AG08395 (cell line): Measurements from ENCODE around the gene ACER3.
"Not testable (repeated sequence)": the region's sequence is repeated elsewhere in the genome, so short reads cannot be mapped to it uniquely, and the experiment has no call there.

ENCODE experiments used
- DNase-seq: peaks from one replicate; pipeline ENCODE4 v3.0.0; 2012; ENCODE audit warnings: mixed read lengths, low spot score

ACER3 gene

DNA sequence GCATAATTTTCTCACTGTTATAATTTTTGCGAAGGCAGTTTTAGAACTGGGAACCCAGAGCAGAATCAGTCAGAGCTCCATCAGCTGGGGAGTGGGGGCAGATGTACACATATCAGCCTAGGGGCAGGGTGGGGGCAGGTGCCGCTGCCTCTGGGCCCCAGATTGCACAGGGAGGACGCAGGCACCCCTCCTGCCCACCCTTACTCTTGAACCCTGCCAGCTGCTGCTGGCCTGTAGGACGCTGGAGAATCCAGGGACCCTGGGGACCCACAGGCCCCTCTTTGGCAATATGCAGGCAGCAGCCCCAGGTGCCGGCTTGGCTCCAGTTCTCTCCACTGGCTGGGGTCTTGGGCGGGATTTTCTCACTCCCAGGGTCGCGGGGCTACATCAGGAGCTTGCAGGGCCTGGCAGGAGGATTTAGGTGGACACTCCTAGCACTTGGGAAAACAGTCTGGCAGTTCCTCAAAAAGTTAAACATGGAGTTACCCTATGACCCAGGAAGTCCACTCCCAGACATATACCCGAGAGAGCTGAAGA lies 197.3 kb downstream of the ACER3 start:
- DNase-seq = no peak

DNA sequence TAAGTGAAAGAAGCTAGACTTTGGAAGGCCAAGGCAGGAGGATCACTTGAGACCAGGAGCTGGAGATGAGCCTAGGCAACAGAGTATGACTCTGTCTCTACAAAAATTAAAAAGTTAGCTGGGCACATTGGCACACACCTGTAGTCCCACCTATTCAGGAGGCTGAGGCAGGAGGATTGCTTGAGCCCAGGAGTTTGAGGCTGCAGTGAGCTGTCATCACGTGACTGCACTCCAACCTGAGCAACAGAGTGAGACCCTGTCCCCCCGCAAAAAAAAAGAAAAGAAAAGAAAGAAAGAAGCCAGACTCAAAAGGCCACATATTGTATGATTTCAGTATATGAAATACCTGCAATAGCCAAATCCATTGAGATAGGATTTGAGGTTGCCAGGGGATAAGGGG lies 198.2 kb downstream of the ACER3 start:
- no peak for DNase-seq

DNA sequence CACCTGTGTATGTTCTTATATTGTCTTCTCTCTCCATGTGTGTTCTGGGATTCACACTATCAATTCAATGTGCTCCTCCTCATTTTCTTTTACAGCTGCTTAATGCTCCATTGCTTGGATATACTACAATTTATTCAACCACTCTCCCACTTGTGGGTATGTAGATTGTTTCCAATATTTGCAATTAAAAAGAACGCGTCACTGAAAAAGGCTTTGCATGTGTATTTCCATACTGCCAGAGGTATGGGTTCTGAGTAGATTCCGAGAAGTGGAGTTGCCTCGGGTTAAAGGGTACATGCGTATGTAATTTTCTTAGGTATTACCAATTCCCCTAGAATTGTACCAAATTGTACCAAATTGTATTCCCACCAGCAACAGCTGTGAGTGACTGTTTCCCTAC lies 199.1 kb downstream of the ACER3 start:
- no peak for DNase-seq

DNA sequence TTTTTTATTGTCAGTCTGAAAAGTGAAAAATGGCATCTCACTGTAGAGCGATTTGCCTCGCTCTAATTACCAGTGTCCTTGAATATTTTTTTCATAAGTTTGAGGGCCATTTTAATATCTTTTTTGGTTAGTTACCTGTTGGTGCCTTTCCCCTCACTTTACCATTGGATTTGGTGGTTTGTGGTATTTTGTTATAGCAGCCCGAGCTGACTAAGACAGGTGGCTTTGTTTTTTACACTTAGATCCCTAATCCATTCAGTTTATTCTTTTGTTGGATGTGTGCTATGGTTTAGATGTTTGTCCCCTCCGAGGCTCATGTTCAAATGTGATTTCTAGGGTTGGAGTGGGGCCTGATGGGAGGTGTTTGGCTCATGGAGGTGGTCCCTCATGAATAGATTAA lies 199.5 kb downstream of the ACER3 start:
- DNase-seq = no peak

DNA sequence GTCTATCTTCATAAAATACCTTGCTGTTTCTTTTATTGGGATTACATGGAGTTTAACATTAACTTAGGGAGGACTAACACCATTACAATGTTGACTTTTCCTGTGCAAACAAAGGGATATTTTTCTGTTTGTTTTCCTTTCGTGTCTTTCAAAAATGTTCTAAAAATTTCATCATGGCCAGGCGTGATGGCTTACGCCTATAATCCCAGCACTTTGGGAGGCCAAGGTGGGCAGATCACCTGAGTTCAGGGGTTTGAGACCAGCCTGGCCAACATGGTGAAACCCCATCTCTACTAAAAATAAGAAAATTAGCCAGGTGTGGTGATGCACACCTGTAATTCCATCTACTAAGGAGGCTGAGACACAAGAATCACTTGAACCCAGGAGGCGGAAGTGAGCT lies 200.5 kb downstream of the ACER3 start:
- DNase-seq = not testable (repeated sequence)

DNA sequence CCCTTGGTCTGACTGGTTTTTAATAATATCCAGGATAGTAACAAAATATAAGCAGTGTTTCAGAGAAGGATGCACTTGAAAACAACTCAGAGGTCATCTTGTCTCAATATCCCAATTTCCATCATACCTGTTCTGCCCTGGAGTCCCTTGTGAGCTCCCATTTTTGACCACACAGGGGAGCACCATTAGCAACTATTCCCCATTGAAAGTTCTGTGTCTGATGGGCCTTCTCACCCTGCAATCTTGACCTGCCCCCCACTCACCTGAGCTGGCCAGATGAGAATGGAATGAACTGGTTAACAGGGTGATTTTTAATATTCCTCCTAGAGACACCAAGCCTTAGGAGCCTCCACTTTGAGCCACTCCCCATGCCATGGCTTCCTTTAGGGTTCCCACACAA lies 202.2 kb downstream of the ACER3 start:
- DNase-seq = no peak

DNA sequence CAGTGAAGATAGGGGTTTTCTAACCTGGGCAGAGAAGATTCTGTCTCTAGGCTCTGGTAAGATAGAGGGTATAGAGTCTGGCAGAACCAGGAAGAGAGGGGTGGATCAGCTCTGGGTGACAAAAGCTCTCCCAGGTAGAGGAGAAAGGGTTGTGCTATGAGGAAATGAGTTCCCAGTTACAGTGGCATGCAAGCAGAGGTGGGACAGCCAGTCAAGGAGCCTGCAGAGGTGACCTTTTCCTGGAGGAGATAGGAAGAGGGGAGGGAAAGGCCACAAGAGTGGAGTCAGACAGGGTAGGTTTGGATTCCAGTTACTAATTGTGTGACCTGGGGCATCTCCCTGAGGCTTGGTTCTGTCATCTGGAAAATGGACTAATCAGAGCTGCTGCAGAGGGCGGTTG lies 202.7 kb downstream of the ACER3 start:
- no peak for DNase-seq

DNA sequence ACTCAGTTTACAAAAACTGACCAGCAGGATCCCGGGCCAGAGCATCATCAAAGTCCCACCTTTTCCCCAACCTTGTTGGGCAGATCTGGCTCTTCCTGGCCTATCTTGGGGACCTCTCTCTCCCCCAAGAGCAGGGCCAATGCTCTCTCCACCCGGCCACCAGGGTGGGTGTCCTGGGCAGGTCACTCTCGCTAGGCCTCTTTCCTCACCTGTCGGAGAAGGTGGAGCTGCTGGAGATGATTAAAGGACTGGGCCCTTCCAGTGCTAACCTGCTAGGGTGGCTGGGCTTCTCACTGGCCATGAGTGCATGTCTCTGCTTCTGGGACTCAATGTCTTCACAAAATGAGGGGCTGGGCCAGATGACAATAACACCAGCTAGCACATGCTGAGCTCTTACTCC lies 203.1 kb downstream of the ACER3 start:
- DNase-seq = no peak

DNA sequence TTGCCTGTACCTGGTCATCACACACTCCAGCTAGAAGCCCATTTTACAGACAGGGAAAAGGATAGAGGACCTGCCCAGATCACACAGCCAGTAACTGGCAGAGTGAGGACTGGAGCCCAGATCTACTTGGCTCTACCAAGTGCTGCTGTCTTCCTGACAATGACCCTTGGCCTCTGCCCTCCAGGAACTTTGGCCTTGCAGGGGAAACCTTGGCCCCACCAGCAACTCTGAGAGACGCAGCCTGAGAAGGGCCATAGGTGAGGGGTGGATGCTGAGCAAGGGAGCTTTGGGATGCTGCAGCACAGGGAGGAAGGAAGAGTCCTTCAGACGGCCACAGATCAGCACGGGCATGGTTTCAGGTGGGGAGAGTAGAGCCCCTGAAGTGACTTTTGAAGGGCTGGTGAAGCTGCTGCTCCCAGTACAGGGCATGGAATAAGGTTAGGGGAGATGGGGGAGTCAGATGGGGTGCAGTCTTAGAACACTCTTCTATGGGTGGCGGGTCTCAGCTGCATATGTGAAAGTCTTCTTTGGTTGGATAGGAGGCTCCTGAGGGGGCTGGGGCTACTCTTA lies 204.0 kb downstream of the ACER3 start:
- DNase-seq = no peak

DNA sequence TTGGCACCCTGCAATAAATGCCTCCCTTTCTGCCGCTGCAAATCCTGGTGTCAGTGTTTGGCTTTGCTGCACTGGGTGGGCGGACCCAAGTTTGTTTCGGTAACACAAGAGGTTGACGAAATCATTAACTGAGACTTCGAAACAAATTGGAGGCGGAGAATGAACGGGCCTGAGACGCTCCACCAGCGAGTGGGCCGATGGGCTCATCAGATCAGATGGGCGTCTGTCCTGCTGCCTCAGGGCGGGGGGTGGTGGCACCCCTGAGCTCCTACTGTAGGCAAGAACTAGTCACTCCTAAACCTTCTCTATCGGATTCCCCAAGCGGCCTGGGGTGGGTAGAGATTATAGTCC lies 205.1 kb downstream of the ACER3 start:
- DNase-seq = peak; percentile 65

DNA sequence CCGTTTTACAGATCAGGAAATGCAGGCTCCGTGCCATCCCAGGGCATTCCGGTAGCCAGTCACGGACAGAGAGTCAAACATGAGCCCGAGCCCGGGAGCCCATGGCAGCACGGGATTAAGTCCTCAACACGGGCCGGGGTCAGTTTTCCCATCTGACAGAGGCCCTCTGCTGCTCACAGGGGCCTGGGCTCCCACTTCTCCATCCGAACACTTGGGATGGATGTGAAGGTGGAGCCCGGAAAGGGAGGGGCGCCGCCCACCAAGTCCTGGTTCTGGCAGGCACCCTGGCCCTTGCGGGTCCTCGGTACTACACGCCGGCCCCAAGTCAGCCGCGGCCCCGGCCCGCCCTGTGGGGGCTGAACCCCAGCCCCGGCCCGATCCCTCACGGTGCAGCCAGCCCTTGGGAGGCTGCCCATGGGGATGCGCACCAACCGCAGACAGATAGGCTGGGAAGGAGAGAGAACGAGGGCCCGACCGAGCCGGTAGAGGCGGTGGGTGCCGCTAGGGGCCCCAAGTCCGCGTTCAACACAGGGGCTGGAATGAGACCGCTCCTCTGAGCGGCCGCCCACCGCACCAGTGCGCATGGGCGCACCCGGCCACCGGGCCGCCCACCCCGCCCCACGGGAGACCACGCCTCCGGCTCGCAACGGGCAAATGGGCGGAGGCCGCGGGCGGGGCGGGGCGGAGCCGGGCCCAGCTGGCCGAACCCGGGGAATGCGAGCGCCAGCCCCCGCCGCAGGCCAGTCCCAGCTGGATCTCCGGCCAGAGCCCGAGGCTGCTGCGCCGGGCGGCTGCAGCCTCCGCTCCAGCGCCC lies 205.7 kb downstream of the ACER3 start, which contains the start of gene CAPN5:
Gene CAPN5, plus strand, starts transcription at position 743 of the 814 bp plus-strand sequence. CDS start 17,916 bp downstream, outside the sequence.
- DNase-seq = peak; percentile 99

DNA sequence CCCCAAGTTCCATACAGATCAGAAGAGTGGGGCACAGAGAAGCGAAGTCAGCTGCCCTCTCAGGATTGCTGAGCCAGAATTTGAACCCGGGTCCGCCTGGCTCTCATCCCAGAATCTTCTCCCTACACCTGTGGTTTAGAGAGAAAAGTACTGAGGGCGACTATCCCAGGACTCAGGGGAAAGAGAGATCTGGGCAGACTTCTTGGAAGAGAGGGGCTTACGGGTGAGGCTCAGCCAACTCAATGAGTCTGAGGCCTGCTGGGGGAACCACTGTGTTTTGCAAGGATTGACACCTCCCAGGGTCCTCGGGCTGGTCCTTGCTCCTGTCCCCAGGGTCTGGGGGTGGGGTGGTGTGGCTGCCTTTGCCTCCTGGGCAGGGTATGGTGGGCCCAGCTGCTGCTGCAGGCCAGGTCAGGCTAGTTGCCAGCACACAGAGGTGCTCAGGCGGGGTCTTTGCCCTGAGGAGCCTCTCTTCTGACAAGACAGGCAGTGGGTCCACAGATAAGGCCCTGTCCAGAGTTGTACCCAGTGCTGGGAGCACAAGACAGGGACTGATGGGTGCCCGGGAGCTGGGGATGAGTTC lies 207.2 kb downstream of the ACER3 start:
- no peak for DNase-seq

DNA sequence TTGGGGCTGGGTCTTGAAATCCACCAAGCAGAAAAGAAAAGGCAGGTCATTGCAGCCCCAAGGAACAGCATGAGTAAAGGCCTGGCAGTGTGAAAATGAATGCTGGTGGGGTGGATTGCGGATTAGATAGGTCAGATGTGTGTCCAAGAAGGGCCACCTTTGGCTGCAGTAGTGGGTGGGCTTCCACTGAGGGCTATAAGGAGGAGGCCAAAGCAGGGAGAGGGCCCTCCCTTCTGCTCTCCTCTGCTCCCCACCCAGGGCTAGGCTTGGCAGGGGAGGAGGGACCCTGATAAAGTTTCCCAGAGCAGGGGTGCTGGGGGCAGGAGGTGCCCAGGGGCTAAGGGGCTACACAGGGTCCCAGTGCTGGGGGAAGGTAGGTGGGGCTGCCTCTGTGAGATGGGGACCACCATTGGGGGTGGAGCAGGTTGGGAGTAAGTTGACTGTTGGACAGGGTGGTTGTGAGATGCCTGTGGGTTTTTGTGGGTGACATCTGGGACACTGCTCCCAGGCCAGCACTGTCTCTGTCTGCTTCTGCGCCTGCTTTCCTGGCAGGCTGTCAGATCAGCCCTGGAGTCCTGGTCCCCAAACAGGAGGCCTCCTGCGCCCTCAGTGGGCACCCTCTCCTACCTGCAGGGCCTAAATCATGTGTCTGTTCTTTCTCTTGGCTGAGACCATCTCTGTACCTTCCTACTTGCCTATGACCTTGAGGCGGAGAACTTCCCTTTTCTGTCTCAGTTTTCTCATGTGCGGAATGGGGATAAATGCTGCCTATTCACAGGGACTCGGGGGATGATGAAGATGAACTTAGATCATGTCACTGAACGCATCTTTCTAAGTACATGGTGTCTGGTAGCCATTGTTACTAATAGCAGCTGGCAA lies 208.0 kb downstream of the ACER3 start:
- DNase-seq = no peak

DNA sequence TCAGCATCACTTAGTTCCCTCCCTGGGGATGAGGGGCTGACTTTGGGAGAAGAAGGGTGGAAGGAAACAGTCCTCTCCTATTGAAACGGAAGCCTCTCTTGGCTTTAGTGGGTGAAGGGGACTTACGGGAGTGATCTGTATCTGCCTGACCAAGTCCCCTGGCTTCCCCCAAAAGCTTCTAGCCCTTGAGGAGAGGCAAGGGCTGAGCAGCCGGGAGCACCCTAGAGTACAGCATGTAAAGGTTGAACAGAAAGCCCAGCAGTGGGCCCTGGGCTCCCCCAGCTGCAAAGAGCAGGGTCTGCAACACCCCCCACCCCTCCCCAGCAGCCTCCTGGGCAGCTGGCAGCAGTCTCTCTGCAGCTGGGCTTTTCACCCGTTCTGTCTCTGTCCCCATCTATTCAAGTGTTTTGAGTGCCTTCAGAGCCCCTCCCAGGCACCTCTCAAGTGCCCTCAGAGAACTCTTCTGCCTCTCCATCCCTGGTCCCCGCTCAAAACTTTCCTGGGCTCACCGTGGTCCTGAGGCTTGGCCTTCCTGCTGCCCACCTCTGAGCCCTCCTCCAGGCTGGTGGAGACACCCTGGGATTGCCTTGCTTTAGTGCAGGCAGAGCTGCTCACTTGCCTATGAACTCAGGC lies 208.7 kb downstream of the ACER3 start:
- DNase-seq = no peak

DNA sequence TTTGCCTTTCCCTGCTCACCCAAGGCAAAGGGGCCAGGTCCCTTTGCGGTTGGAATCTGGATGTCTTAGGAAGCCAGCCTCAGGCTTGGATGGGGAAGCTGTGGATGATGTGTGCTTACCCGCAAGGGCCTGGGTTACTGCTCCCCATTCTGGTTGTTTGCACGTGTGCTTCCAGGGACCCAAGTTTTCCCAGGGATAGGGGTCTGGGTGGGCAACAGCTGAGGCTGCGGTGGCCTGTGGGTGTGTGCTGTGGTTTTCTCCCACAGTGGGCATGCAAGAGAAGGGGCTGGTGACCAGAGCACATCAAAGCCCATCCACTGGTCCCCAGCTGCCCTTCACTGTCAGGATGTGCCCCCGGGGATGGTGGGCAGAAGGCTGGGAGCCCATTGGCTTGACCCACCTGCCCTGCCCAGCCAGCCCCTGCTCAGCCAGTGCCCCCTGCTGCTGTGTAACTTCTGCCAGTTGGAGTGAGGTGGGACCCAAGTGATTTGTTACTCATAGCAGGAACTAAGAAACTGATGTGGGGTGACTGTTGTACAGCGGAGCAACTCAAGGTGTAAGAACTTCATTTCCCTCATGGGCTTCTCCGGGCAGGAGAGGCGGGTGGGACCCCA lies 209.4 kb downstream of the ACER3 start:
- no peak for DNase-seq

DNA sequence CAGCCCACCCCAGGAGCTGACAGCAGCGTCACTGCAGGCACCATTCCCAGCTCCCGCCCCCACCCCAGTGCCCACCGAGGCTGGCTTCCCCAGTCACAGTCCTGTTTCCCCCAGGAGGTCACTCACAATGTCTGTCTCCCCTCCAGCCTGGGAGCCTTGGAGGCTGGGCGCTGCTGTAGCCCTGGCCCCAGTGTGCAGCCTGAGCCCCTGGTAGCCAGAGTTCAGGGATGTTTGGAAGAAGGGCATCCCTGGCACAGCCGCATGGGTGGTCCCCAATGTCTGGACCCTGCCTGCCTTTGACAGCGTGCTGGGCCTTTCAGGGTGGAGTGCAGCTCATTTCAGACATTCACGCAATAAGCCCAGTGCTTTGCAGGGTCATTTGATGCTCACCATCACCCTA lies 210.4 kb downstream of the ACER3 start:
- no peak for DNase-seq

DNA sequence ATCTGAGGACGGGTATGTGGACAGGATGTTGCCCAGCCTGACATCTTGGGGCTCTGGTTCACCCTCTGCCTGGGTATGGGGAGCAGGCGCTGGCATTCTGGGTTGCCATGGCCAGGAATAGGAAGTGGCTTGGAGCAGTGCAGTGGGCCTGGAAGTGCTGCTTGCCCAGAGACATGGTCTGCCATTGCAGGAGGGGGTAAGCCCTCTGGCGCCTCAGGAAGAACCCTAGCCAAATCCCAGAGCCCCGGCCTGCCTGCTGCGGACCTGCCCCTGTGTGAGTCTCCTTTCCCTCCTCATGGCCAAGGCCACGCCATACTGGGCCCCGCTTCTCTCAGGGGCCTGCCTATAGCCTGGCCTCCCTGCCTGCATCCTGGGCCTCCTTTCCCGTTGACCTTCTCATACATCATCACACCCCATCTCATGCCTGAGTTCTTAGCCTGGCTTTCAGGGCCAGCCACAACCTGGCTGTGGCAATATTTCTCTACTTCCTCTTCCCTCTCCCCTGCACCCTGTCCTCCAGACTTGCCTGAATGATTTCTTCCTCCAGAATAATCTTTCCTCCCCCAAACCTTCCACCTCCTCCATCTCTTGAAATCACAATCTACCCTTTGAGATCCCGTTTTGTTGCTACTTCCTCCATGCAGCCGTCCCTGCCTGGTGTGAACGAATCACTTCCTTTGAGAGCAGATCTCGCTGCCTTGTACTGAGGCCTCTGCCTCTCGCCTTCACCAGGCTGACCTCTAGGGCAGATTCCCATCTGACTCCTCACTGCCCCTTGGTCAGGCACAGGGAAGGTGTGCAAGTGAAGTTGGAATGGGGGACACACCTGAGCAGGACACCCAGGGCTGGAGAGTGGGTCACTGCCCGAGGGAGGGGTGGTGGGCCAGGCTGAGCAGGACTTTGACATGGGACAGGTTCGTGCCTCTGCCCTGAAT lies 211.2 kb downstream of the ACER3 start:
- no peak for DNase-seq

DNA sequence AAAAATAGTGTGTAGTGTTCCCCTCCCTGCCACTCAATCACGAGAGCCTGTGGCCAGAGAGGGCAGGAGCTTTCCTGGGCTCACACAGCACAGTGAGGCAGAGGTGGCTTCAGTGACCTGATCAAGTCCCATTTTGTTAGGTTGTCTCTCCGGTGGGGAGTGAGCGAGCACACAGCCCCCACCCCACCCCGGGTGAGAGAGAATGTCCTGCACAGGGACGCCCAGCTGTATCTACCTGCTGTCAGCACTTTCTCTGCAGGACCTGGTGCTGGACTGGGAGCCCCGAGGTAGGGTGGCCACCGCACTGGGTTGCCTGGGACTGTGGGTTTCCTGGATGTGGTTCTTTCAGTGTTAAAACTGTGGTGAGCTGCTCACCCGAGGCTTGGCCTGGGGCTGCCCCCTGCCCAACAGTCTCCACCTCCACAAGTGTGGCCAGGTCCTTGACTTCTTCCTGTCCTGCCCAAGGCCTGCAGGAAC lies 212.2 kb downstream of the ACER3 start:
- DNase-seq = no peak

DNA sequence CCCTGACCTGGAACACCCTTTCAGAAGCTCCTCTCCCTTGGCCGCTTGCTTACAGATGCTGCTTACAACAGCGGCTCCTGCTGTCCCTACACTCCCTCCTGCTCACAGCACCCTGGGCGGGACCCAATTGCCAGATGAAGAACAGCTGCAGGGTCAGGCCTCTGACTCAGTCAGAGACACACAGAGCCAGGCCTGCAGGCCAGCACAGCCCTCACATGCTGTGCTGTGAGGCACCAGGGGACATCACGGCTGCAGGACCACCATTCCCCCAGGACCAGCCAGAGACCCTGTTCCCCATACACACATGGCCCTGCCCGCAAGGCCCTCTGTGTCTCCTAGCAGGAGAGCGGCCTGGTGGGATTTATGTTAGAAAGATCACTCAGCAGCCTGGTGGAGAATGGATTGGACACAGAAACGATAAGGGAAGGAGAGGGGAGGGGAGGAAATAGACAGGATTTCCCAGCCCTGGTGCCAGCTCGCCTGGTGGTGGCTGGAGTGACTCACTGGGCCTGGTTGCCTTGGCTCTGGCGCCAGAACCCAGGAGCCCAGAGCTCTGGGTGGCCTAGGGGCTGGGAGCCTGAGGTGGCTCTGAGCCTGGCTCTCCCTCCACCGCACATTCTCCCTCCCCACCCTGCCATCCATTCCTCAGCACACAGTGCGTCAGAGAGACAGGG lies 212.7 kb downstream of the ACER3 start:
- DNase-seq = peak; percentile 96
